ENCODE measurements around the gene SPDYC.

DNA sequence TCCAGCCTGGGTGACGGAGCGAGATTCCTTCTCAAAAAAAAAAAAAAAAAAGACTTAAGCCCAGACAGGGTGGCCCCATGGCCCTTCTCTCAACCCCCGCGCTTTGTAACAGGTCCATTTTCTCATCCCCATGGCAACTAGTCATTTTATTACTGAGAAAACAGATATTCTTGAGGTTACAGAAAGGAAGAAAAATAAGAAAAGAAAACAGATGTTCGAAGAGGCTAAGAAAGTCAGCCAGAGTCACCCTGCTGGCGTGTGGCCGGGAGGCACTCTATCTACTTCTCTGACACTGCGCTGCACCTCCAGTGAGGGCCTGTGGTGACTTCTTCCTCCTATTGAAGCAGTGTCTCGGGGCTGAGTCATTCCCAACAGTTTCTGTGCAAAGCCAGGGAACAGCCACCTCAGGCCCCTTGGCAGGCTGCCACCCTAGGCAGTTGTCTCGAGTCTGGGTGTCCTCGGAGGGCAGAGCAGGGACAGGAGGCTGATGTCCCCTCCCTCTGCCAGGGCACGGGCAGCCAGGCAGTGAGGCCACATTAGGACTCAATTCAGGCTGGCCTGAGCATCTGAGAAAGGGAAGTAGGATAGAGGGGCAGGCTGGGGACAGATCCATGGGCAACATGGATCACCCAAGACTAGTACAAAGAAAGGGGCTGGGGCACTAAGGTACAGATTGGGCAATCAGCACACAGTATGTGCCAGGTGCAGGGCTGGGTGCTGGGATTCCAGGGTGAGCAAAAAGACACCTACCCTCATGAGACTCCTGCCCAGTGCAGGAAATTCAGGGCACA, 19.3 kb upstream of the SPDYC start:
- TF ChIP-seq POLR2A (IDR thresholded peaks at IDR 0.05) (peak; percentile 31), CTCF (IDR thresholded peaks at IDR 0.05) (peak in 1 of 4 experiments; percentile 24), POLR2AphosphoS5 (IDR thresholded peaks at IDR 0.05) (peak; percentile 56)
